Glutamatergic neuron (in vitro differentiated cells): ENCODE data around the gene MIAT. TPM values are rescaled to one million over a fixed set of nuclear protein-coding genes. Genes with fewer than 3 reads are reported as not detected.

Source experiments
- DNase-seq: peaks from one replicate; pipeline ENCODE4 v3.0.0; 2022
- H3K27ac Mint-ChIP-seq: one replicate; pipeline ENCODE4 v1.8.0; 2020; ENCODE audit warnings: mild to moderate bottlenecking, mixed read lengths, inconsistent platforms; ENCODE audit not compliant: unreplicated experiment
- H3K27me3 Mint-ChIP-seq: one replicate; pipeline ENCODE4 v1.8.0; 2020; ENCODE audit warnings: mild to moderate bottlenecking, moderate library complexity, mixed read lengths, inconsistent platforms; ENCODE audit not compliant: unreplicated experiment
- H3K36me3 Mint-ChIP-seq: one replicate; pipeline ENCODE4 v1.8.0; 2020; ENCODE audit warnings: mild to moderate bottlenecking, mixed read lengths, inconsistent platforms; ENCODE audit not compliant: unreplicated experiment
- H3K4me1 Mint-ChIP-seq: one replicate; pipeline ENCODE4 v1.8.0; 2020; ENCODE audit warnings: mild to moderate bottlenecking, low read depth, mixed read lengths, inconsistent platforms; ENCODE audit not compliant: unreplicated experiment
- H3K4me3 Mint-ChIP-seq: one replicate; pipeline ENCODE4 v1.8.0; 2020; ENCODE audit warnings: mild to moderate bottlenecking, mixed read lengths, inconsistent platforms; ENCODE audit not compliant: unreplicated experiment
- H3K9me3 Mint-ChIP-seq: one replicate; pipeline ENCODE4 v1.8.0; 2020; ENCODE audit warnings: mild to moderate bottlenecking, moderate library complexity, mixed read lengths, inconsistent platforms; ENCODE audit not compliant: unreplicated experiment
- CTCF ChIP-seq: fragments of 200-600 bp; sonication (generic); IDR thresholded peaks from one replicate; pipeline ENCODE4 v1.5.0; 2021; ENCODE audit not compliant: partially characterized antibody, unreplicated experiment
- total RNA-seq: library from RNA; stranded (reverse); fragmentation: NEBNext Ultra II Directional; extraction: Animal tissue kit (Norgen Biotek cat#: 25700); gene quantifications from one replicate; pipeline ENCODE4 v1.2.1, GENCODE V29; 2021; ENCODE audit not compliant: unreplicated experiment

Gene MIAT
- total RNA-seq, 1 donor from 2014 or later: 1,100 TPM

GRCh38 chr22:26707090-26707489 is 49.7 kb downstream of the MIAT start:
- no peak overlapping the region for H3K4me3 Mint-ChIP-seq
- H3K4me1 Mint-ChIP-seq: no peaks in the 10 kb centered on the region
- no peaks in the 10 kb centered on the region for H3K27me3 Mint-ChIP-seq
- H3K9me3 Mint-ChIP-seq: peaks cover 2% of the 10 kb centered on the region
- peaks cover 18% of the 10 kb centered on the region for H3K36me3 Mint-ChIP-seq
- TF ChIP-seq CTCF: no peak
- H3K27ac Mint-ChIP-seq: no peak overlapping the region
- DNase-seq: no peak

- H3K27ac Mint-ChIP-seq: no peak overlapping the region
- H3K4me3 Mint-ChIP-seq: no peak overlapping the region
- no peak for DNase-seq
- no peaks in the 10 kb centered on the region for H3K4me1 Mint-ChIP-seq
- H3K36me3 Mint-ChIP-seq: peaks cover 18% of the 10 kb centered on the region
- H3K9me3 Mint-ChIP-seq: peaks cover 2% of the 10 kb centered on the region
- TF ChIP-seq CTCF: no peak
- no peaks in the 10 kb centered on the region for H3K27me3 Mint-ChIP-seq
Observed at GRCh38 chr22:26707581-26707980, 50.2 kb downstream of the MIAT start.

GRCh38 chr22:26708256-26709009 is 51.0 kb downstream of the MIAT start:
- no peak for TF ChIP-seq CTCF
- Mint-ChIP-seq H3K36me3 (peaks cover 18% of the 10 kb centered on the region), H3K27ac (no peak overlapping the region), H3K9me3 (peaks cover 2% of the 10 kb centered on the region), H3K4me1 (no peaks in the 10 kb centered on the region), H3K4me3 (no peak overlapping the region), H3K27me3 (no peaks in the 10 kb centered on the region)
- DNase-seq: no peak

GRCh38 chr22:26709617-26710390 is 52.4 kb downstream of the MIAT start:
- no peak overlapping the region for H3K27ac Mint-ChIP-seq
- no peak overlapping the region for H3K4me3 Mint-ChIP-seq
- H3K4me1 Mint-ChIP-seq: no peaks in the 10 kb centered on the region
- H3K9me3 Mint-ChIP-seq: peaks cover 2% of the 10 kb centered on the region
- no peaks in the 10 kb centered on the region for H3K27me3 Mint-ChIP-seq
- no peak for DNase-seq
- H3K36me3 Mint-ChIP-seq: peaks cover 18% of the 10 kb centered on the region
- TF ChIP-seq CTCF: no peak
